Hepatocyte (in vitro differentiated cells): ENCODE results near the gene METTL25B. TPM values are rescaled to one million over a fixed set of nuclear protein-coding genes. Genes with fewer than 3 reads are reported as not detected.
A peak's percentile ranks its signal among the peaks of the same experiment; 100 is the strongest.

Experiments
- DNase-seq: peaks from one replicate; pipeline ENCODE4 v3.0.0-alpha.2; 2016; ENCODE audit warnings: low spot score
- H2AFZ ChIP-seq: fragments of 200-600 bp; sonication (generic); 2 replicates; pipeline ENCODE4 v1.6.0; 2016; ENCODE audit warnings: antibody characterized with exemption, mild to moderate bottlenecking
- H3K27ac ChIP-seq: fragments of 200-600 bp; sonication (generic); 2 replicates; pipeline ENCODE4 v1.5.1; 2016; ENCODE audit warnings: mild to moderate bottlenecking
- H3K27me3 ChIP-seq: fragments of 200-600 bp; sonication (generic); 2 replicates; pipeline ENCODE4 v1.6.1; 2016
- H3K36me3 ChIP-seq: fragments of 200-600 bp; sonication (generic); replicated peaks from 2 replicates; pipeline ENCODE4 v1.5.1; 2016; ENCODE audit warnings: low read depth; ENCODE audit not compliant: insufficient read depth
- H3K4me1 ChIP-seq: fragments of 200-600 bp; sonication (generic); 2 replicates; pipeline ENCODE4 v1.5.1; 2016; ENCODE audit warnings: mild to moderate bottlenecking, moderate library complexity; ENCODE audit not compliant: insufficient read depth
- H3K4me2 ChIP-seq: fragments of 200-600 bp; sonication (generic); 2 replicates; pipeline ENCODE4 v1.6.0; 2016
- H3K4me3 ChIP-seq: fragments of 200-600 bp; sonication (generic); 2 replicates; pipeline ENCODE4 v1.5.1; 2016; ENCODE audit warnings: mild to moderate bottlenecking
- H3K79me2 ChIP-seq: fragments of 200-600 bp; sonication (generic); 2 replicates; pipeline ENCODE4 v1.6.0; 2017; ENCODE audit warnings: mild to moderate bottlenecking
- H3K9me2 ChIP-seq: fragments of 200-600 bp; sonication (generic); replicated peaks from 2 replicates; pipeline ENCODE4 v1.6.0; 2017; ENCODE audit warnings: mild to moderate bottlenecking; ENCODE audit not compliant: insufficient read depth
- H3K9me3 ChIP-seq: fragments of 200-600 bp; sonication (generic); 2 replicates; pipeline ENCODE4 v1.5.1; 2016; ENCODE audit warnings: low read depth, mild to moderate bottlenecking
- H4K20me1 ChIP-seq: fragments of 200-600 bp; sonication (generic); 2 replicates; pipeline ENCODE4 v1.6.0; 2016; ENCODE audit warnings: mild to moderate bottlenecking; ENCODE audit not compliant: insufficient read depth, poor library complexity, severe bottlenecking
- EZH2 ChIP-seq: fragments of 200-600 bp; sonication (generic); IDR thresholded peaks from 2 replicates; pipeline ENCODE4 v1.6.1; 2016; ENCODE audit warnings: antibody characterized with exemption, mild to moderate bottlenecking, borderline replicate concordance
- EZH2phosphoT487 ChIP-seq: fragments of 200-600 bp; sonication (generic); IDR thresholded peaks from one replicate; pipeline ENCODE4 v1.6.1; 2018; ENCODE audit warnings: antibody characterized with exemption, mild to moderate bottlenecking, low read depth, moderate library complexity; ENCODE audit not compliant: unreplicated experiment, severe bottlenecking
- WGBS: methylation state at CpG from one replicate; pipeline ENCODE4 v1.1.6; 2016; ENCODE audit warnings: low lambda C conversion rate; ENCODE audit errors: missing lambda C conversion rate; 5-methylcytosine and 5-hydroxymethylcytosine counted together
- polyA plus RNA-seq: library from polyadenylated mRNA; unstranded; fragments of >200 nt; fragmentation: Nextera tagmentation; extraction: Ambion mirVana; gene quantifications from 2 replicates; pipeline ENCODE4 v1.2.1, GENCODE V29; 2016
- total RNA-seq: library from RNA; depleted of rRNA; stranded (reverse); fragments of >200 nt; gene quantifications from 2 replicates; pipeline ENCODE4 v1.2.3, GENCODE V29; 2014
- TF ChIP-seq, protein P1 (sequence below): fragments of 200-600 bp; sonication (generic); IDR thresholded peaks from 2 replicates; pipeline ENCODE4 v1.5.1; 2016; ENCODE audit warnings: antibody characterized with exemption, mild to moderate bottlenecking; ENCODE audit not compliant: poor library complexity

The METTL25B gene
- total and polyA plus RNA-seq, 2 experiments from 2014 or later, result 20.6 to 24.7 TPM

DNA sequence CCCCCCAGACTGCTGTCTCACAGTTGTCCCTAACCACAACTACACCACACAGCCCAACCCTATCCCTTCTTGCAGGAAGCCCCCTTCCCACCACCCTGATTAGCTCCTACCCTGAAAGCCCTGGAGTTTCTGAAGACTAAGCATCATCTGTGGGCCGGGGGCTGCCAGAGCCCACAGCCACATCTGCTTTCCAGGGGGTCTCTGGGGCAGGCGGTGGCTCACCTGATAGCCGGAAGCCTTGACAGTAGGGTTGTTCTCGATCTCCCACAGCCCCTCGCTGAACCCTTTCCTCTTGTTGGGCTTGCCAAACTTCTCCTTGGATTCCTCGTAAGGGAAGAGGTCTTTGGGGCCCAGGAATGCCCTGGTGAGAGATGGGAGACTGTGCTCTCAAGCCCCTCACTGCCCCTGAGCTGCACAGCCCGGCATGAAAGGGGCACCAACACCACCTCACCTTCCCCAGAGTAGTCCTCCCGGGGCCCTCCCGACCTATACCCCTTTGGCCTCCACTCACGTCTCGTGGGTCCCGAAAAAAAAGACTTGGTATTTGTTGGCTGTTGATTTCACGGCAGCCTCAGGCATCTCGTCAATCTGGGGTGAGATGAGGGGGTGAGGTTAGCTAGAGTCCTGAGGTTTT is 16.6 kb downstream of the METTL25B start:
- Histone ChIP-seq H3K79me2 (peaks cover 56% of the 10 kb centered on the region), H3K4me3 (no peak overlapping the region), H3K4me1 (peaks cover 52% of the 10 kb centered on the region), H3K27ac (peak overlapping the region; percentile 100), H3K27me3 (no peaks in the 10 kb centered on the region), H2AFZ (no peak overlapping the region), H3K4me2 (no peak overlapping the region), H3K36me3 (no peaks in the 10 kb centered on the region), H4K20me1 (no peaks in the 10 kb centered on the region), H3K9me2 (no peaks in the 10 kb centered on the region), H3K9me3 (no peaks in the 10 kb centered on the region)
- no peak for DNase-seq
- 95% methylated on average over 14 of the region's 14 CpGs for WGBS
- TF ChIP-seq, protein P1, sequence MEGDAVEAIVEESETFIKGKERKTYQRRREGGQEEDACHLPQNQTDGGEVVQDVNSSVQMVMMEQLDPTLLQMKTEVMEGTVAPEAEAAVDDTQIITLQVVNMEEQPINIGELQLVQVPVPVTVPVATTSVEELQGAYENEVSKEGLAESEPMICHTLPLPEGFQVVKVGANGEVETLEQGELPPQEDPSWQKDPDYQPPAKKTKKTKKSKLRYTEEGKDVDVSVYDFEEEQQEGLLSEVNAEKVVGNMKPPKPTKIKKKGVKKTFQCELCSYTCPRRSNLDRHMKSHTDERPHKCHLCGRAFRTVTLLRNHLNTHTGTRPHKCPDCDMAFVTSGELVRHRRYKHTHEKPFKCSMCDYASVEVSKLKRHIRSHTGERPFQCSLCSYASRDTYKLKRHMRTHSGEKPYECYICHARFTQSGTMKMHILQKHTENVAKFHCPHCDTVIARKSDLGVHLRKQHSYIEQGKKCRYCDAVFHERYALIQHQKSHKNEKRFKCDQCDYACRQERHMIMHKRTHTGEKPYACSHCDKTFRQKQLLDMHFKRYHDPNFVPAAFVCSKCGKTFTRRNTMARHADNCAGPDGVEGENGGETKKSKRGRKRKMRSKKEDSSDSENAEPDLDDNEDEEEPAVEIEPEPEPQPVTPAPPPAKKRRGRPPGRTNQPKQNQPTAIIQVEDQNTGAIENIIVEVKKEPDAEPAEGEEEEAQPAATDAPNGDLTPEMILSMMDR, result no peak
- no peak for TF ChIP-seq EZH2

DNA sequence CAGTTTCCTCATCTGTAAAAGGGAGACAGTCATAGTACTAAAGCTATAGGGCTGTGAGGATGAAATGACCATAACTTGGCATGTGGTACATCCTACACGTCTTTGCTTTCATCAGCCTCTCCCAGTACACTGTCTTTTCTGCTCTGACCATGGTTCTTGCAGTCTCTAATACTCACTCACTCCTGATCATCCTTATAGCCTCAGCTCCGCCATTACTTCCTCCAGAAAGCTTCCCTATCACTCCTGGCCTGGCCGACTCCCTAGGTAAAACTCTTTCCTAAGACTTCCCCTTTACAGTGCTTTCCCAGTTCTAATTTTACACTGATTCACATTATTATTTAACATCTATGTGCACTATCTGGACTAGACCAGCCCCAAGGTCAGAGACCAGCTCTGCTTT is 17.6 kb downstream of the METTL25B start:
- peak overlapping the region; percentile 100 for H3K27ac ChIP-seq
- 77% methylated on average over 3 of the region's 3 CpGs for WGBS
- no peak for DNase-seq
- TF ChIP-seq, protein P1, result no peak
- no peak for TF ChIP-seq EZH2
- TF ChIP-seq EZH2phosphoT487, result no peak
- H3K4me2 ChIP-seq, result peak overlapping the region; percentile 94
- peaks cover 60% of the 10 kb centered on the region for H3K79me2 ChIP-seq
- peaks cover 50% of the 10 kb centered on the region for H3K4me1 ChIP-seq
- H3K4me3 ChIP-seq, result peak overlapping the region; percentile 17
- no peaks in the 10 kb centered on the region for H3K36me3 ChIP-seq
- H3K27me3 ChIP-seq, result no peaks in the 10 kb centered on the region
- H3K9me2 ChIP-seq, result no peaks in the 10 kb centered on the region
- no peaks in the 10 kb centered on the region for H4K20me1 ChIP-seq
- H2AFZ ChIP-seq, result no peak overlapping the region
- no peaks in the 10 kb centered on the region for H3K9me3 ChIP-seq

DNA sequence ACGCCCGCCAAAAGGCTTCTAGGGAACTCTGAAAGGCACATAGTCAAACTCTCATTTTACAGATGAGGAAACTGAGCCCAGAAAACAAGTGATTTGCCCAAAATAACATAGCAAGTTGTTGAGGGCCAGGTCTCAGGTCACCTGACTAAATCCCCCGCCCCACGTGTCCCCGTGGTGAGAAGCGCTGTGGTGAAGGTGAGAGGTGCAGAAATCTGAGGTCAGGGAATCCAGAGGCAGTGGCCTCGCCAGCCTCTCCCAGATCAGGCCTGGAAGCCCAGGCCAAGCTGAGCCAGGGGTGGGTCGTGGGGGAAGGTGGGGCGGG is 18.1 kb downstream of the METTL25B start:
- H2AFZ ChIP-seq, result no peak overlapping the region
- H3K27ac ChIP-seq, result peak overlapping the region; percentile 100
- no peaks in the 10 kb centered on the region for H3K9me2 ChIP-seq
- H3K4me3 ChIP-seq, result peak overlapping the region; percentile 17
- peak overlapping the region; percentile 94 for H3K4me2 ChIP-seq
- DNase-seq, result no peak
- peaks cover 49% of the 10 kb centered on the region for H3K4me1 ChIP-seq
- H3K27me3 ChIP-seq, result no peaks in the 10 kb centered on the region
- H3K79me2 ChIP-seq, result peaks cover 64% of the 10 kb centered on the region
- 45% methylated on average over 7 of the region's 9 CpGs for WGBS
- H3K36me3 ChIP-seq, result no peaks in the 10 kb centered on the region
- no peaks in the 10 kb centered on the region for H4K20me1 ChIP-seq
- TF ChIP-seq EZH2, result no peak
- TF ChIP-seq EZH2phosphoT487, result no peak
- TF ChIP-seq, protein P1, result no peak
- no peaks in the 10 kb centered on the region for H3K9me3 ChIP-seq
